GM21723 (cell line): ENCODE results near the gene SPRYD3.
"Not testable (repeated sequence)": the region's sequence is repeated elsewhere in the genome, so short reads cannot be mapped to it uniquely, and the experiment has no call there.

Source experiments
- ATAC-seq: cut with Tn5 transposase; IDR thresholded peaks from one replicate; pipeline ENCODE4 v1.9.1; 2021; ENCODE audit warnings: mild to moderate bottlenecking, moderate library complexity; ENCODE audit not compliant: unreplicated experiment

The SPRYD3 gene

GRCh38 chr12:53036802-53037201 lies 42.4 kb downstream of the SPRYD3 start:
- ATAC-seq: no peak

- no peak for ATAC-seq
Measured at GRCh38 chr12:53034459-53034858, 44.7 kb downstream of the SPRYD3 start.

- not testable (repeated sequence) for ATAC-seq
Measured at GRCh38 chr12:53033832-53034231, 45.4 kb downstream of the SPRYD3 start.

- ATAC-seq: no peak
Measured at GRCh38 chr12:53031616-53032015, 47.6 kb downstream of the SPRYD3 start.

GRCh38 chr12:53027014-53027413 lies 52.2 kb downstream of the SPRYD3 start:
- not testable (repeated sequence) for ATAC-seq

- no peak for ATAC-seq
Measured at GRCh38 chr12:53025250-53025649, 53.9 kb downstream of the SPRYD3 start.

- no peak for ATAC-seq
Measured at GRCh38 chr12:53014709-53015108, 64.5 kb downstream of the SPRYD3 start.
